Kidney capillary endothelial cell (primary cell): ENCODE data around the gene IQCN.

Source experiments
- DNase-seq: peaks from one replicate; pipeline ENCODE4 v3.0.0-alpha.2; 2018; ENCODE audit warnings: low spot score

Gene IQCN

DNA sequence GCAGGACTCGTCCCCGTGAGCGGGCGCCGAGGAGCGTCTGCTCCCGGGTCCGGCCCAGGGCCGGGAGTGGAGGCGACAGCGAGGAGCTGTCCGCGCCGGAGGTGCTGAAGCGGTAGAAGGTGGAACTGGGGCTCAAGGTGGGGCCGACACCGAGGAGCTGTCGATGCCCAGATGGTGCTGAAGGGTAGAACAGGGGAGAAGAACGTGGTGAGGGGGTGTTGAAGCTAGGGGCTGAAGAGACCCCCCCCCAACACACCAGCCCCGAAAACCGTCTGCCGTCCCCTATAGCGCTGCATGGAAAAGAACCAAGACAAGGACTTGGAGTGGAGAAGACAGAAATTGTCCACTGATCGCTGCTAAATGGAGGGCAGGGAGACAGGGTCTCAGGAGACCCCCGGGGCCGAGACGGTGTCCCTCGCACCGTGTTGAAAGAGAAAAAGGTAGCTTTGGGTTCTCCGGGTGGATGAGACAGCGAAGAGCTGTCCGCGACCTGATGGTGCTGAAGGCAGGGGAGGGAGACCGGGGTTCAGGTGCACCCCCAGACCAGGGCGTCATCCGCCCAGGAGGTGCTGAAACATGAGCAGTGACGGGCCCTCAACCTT, 40.9 kb downstream of the IQCN start:
- DNase-seq: peak; percentile 30

DNA sequence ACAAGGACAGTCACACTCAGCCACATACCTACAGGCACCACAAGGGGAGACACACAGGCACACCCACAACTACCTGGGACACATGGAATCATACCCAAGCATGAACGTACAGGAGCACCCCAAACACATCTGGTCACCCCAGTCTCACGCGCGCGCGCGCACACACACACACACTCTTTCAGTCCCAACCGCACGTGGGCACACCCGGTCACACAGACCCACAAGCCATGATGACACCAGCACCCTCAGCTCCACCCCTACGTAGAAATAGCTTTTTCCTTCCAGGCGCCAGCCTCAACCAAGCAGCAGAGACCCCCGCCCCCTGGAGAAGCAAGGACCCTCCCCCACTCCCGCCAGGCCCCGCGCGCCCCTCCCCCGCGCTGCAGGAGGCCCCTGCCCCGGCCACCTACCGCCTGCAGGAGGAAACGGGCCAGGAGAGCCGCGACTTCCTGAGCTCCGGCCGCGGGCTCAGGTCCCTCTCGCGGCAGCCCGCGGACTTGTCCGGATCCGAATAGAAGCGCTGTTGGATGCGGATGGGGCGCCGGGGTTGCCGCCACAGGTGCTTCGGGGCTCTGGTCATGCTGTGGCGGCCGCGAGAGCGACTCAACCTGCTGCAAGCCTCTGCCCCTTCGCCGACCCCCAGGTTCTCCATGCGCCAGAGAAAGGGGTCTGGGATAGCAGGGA, 41.6 kb downstream of the IQCN start:
- DNase-seq: no peak

DNA sequence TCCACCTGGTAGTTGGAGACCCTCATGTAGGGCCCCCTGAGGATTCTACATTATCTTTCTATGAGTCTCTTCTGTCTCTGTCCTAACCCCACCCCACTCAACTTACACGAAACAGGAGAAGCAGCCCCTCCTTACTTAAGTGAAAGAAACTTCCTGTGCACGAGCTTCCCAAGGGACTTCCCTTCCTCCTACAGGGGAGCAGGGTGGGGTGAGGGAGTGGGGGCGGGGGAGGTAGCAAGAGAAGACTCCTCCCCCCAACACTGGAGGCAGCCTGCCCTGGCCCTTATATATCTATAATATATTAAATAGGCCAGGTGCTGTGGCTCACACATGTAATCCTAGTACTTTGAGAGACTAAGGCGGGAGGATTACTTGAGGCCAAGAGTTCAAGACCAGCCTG, 42.5 kb downstream of the IQCN start:
- no peak for DNase-seq

DNA sequence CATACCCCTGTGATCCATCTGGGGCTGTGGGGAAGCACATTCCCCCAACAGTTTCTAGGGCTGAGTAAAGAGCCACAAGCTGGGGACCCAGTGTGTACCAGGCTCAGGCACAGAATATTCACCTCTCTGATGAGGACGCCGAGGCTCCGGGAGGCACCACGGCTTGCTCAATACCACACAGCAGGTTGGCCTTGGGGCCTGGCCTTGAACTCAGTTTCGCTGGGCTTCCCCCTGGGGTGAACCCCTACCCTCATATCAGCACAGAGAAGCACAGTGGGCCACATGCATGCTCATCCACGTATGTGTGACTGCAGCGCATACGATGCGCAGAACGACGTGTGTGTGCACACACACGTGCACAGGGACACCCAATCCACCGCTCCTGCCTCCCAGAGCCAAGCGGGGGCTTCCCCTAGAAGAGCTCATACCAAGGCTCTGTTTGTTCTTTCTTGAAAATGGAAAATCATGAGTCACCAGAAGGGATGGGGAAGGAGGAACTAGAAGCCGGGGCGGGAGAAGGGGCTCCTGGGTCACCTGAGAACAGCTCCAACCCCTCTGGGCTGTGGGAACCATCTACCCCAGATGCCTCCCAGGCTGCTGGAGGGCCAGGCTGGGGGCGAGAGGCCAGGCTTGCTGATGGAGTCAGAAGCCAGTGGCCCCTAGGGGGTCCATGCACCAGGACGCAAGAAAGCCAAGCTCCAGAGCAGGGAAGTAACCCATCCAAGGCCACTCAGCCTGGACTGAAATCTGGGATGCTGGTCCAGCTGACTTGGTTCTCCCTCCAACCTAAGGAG, 43.1 kb downstream of the IQCN start:
- no peak for DNase-seq

DNA sequence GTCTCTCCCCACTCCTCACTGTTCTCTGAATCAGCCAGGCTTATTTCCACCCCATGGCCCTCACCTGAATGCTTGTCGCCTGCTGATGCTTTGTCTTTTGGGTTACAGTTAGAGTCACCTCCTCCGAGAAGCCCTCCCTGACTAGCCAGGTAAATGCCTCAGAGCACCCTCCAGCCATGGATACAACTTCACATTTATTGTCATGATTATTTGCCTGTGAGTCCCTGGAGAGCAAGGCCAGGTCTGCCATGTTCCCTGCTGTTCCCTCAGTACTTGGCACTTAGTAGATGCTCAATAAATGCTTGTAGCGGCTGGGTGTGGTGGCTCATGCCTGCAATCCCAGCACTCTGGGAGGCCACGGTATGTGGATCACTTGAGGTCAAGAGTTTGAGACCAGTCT, 44.3 kb downstream of the IQCN start:
- no peak for DNase-seq

DNA sequence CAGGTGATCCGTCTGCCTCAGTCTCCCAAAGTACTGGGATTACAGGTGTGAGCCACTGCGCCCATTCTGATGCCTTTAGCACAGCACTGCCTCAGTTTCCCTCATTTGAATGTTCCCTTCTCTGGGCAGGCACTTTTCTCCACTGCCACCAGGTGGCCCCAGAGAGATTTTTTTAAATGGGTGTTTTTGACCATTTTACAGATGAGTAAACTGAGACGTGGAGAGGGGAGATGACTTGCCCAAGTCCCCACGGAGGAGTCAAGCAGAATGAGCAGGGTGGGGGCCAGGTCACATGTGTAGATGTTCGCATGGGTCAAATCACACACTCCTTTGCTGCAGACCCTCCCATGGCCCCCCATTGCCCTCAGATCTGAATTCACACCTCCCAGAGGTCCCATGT, 44.8 kb downstream of the IQCN start:
- no peak for DNase-seq

DNA sequence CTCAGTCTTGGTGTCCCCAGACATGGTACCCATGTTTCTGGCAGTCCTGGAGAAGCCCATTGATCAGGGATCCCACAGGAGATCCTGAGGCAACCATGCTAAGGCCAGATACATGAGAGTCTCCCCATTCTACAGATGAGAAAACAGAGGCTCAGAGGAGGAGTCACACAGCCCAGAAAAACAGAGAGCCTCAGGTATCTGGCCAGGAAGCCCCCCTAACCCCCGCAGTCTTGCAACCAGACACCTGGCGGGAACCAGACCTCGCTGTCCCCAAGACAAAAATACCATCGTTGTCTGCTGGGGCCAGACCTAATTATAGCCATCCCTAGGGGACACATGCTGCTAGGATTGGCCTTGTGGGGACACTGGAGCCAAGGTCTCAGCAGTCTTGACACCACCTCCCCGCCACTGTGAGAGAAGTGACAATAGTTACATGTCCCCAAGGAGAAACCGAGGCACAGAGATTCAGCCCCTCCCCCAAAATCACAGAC, 46.4 kb downstream of the IQCN start:
- DNase-seq: no peak

DNA sequence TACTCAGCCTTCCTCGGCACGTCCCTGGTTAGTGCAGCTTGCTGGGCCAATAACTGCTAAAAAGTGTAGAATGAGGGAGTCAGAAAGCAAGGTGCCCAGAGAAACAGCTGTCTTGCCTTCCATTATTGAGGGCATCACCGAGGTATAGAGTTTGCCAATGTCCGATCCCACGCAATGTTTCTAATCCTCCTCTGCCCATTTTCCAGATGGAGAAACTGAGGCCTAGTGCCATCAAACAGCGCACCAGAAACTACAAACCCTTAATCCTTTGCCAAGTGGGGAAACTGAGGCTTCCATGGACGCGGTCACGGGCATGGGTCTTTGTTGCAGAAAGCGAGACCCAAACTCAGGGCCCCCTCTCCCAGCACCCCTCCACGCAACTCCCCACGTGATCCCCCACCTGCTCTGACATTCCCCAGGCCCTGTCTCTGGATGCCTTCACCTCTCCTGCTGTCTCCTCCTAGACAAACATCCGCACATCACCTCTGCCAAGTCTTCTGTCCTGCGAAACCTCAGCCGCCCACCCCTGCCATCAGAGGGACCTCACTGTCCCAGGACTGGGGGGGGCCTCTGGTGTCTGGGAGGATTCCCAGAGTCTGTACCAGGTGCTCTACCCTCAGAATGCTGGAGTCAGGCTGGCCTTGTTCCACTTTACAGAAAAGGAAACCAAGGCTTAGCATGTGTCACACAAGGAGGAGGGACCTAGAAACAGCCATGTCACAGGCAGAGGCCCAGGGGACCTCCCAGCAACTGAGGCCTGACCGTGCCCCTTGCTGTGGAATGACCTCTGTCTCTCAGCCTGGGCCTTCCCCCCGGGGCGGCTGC, 47.1 kb downstream of the IQCN start:
- DNase-seq: no peak

DNA sequence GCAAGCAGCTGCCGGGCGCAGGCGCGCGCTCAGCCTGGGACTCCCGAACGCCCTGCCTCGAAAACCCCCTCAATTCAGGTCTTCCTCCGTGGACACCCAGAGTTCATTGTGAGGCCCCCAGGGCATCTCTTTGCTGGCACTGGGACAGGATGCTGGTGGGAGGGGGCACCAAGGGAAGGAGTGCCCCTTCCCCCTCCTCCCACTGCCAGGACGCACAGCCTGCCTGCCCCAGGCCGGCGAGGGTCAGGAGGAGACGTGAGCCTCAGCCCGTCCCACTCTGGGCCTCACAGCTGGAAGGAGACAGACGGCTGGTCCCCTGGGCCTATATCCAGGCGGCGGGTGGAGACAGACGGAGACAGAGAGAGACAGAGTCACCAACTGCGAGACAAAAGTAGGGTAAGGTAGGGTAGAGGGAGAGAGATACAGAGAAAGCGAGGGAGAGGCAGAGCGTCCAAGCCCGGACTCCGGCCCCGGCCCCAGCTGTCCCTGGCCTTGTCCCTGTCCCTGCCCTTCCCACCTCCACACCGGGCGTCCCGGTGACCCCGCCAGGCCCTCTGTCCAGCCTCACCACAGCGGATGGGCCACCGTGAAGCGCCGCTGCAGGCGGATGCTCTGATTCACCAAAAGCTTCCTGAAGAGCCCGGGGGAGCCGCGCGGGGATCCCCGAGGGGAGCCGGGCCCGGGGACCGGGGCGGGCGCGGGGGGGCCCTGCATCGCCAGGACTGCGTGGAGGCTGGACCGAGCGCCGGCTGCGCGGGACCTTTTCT, 48.4 kb downstream of the IQCN start, which contains the start of gene PDE4C:
Gene PDE4C (minus strand): TSS at position 737 of the 767 bp plus-strand sequence. CDS start 23 bp downstream, at position 714.
- DNase-seq: no peak

DNA sequence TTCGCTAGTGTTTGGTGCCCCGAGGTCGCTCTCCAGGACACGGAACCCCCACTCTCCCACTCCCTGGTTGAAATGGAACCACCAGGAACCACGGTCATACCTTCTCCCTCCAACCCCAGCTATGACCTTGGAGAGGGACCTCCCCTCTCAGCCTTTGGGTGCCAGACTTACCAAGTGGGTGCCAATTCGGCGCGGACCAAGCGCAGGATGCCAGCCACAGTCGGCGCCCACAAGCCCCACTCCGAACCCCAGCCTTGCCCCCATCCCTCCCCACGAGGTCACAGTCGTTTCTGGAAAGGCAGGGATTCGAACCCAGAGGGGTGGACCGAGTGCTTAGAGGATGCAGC, 48.9 kb downstream of the IQCN start:
- DNase-seq: no peak

DNA sequence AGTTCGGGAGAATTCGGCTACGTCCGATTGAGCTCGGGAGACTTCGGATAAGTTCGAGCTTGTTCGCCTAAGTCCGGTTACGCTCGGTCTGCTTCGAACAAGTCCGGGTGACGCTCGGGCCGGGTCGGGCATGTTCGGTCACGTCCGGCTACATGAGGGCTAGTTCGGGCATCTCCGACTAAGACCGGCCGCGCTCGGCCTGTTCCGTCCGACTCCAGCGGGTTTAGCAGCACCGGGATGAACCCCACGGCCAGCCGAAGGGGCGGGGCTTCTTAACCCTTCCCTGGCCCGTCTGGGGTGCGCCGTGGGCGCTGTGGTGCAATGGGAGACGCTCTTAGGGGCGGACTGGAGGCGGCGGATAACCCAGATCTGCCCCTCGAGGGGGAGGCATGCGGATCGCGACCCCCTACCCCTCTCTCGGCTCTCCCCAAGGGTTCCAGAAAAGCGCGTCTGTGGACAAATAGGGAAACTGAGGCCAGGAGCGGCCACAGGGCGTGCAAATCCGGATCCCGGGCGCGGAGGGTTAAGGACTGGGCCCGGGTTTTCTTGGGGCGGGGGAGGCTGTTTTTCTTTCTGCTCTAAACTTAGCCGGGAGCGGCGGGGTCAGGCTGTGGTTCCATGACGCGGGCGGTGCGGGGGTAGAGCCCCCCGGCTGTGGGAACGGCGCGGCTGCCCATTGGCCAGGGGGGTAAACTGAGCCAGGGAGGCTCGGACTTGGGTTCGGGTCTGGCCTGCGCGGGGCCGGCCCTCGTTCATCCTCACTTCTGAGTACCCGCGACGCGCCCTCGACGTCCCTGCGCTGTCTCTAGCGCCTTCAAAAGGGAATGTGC, 49.5 kb downstream of the IQCN start:
- DNase-seq: peak; percentile 97

DNA sequence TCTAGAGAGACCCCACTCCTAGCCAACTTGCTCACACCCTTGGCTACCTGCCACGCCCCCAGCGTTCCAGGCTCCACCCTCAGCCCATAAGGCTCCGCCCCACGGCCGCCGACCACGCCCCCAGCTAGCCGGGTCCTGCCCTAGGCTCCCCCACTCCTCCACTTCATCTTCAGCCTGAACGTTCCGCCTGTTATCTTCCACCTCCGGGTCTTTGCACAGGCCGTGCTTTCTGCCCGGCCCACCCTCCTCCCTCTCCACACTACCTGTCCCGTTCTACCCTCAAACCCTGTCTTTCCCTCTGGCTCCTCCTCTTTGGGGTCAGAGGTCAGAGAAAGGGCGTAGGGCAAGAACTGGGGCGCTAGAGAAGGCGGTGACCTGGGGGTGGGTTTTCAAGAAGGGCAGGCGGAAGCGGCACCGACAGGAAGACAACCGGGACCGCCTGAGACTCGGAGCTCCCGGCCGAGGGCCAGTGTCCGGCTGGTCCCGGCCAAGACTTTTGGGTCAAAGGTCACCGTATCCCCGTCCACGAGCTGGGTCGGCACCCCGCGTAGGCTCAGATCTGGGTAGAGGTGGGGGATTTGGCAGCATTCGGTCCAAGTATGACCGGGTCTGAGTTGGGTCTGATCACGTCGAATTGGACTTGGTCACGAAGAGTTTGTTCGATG, 50.3 kb downstream of the IQCN start:
- no peak for DNase-seq

DNA sequence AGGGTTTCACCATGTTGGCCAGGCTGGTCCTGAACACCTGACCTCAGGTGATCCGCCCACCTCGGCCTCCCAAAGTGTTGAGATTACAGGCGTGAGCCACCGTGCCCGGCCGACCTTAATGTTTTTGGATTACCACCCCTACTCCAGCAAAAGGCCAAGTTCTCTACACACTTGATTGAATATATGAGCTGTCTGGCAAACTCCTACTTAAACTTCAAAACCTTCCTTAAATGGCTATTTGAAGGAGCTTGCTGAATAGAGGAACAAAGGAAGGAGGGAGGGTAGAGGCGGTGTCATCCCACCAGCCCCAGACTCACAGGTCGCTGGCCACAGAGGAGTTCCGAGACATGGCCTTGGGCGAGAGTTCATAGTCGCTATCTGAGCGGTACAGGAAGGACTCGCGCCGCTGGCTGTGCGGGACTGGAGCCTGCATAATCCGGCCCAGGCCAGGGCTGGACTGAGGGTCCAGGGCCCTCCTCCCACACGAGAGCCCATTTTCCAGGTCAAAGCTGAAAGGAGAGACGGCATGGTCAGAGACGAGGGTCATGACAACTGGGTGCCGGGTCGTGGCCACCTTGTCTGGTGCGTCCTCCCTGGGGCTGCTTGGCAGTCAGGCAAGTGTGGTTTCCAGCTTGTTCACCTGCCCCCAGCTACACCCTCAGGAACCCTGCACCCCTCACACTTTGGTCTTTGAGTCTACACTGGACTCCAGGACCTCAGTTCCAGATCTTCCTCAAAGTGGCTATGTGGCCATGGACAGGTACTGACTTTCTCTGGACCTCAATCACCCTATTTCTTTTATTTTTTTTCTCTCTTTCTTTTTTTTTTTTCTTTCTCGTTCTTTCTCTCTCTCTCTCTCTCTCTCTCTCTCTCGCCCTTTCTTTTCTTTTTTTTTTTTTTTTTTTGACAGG, 52.2 kb downstream of the IQCN start:
- DNase-seq: no peak

DNA sequence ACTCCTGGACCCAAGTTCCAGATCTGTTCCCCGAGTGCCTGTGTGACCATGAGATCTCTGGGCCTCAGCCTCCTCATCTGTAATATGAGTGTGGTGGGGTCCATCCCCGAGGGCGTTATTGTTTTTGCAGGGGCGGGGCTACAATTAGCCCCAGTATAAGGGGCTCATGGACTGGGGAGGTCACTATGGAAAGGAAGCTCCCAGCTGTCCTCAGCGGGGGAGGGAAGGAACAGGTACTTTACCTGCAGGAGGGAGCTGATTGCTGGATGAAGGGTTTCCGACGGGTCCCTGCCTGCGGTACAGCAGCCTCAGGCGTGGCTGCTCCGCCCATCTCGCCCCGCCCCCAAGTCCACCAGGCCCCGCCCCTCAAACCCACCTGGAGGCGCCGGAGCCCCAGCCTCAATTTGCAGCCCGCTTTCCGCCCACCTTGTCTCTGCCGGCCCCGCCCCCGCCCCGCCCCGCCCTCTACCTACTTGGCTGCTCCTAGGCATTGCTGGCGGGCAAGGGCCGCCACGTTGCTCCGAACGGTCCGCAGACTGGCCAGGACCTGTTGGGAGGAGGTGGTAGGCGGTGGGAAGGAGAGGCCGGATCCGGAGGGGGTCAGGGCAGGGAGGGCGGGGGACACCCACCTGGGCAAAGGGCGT, 53.5 kb downstream of the IQCN start:
- no peak for DNase-seq

DNA sequence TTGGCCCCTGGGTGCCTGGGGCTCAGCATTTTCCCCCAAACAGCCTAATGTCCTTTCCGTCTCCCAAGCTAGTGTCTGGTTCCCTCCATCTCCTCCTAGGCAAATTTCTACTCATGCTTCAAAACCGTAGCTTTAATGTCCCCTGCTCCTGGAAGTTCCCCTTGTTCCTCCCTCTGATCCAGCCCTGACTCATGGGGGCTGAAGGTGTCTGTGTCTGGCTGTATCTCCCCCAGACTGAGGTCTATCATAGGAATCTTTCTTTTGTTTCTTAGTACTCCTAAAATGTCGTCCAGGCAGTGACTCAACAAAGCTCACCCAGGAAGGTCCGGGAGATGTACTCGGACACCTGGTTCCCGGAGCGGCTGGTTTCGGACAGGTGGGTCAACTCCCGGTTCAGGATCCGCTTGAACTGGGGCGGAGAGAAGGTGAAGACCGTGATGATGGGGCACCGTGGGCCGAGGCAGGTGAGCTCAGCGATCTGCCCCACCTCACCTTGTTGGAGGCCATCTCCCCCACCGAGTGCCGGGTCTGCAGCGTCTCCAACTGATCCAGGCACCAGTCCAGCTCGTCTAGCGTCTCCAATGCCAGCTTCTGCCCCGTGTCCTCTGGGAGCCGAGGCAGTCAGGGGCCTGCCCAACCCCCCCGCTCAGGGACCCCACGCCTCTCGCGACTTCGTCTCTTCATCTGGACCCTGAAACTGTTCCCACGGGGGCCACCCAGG, 54.2 kb downstream of the IQCN start:
- DNase-seq: no peak

DNA sequence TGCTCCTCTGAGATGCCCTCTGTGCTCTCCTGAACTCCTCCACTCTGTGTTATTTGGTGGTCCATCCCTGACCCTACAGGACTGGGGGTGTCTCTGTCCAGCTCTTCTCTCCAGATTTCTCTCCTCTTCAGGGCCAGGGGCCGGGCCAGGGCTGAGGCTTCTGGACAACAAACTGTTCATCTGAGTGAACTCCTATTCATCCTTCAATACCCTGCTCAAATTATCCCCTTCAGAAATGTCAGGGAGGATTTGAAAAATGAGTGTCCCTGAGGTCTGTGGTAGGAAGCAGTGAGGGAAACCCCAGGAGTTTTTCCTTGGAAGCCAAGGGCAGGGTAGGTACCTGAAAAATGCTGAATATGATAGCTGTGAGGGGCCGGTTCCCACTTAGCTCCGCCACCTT, 55.7 kb downstream of the IQCN start:
- DNase-seq: no peak

DNA sequence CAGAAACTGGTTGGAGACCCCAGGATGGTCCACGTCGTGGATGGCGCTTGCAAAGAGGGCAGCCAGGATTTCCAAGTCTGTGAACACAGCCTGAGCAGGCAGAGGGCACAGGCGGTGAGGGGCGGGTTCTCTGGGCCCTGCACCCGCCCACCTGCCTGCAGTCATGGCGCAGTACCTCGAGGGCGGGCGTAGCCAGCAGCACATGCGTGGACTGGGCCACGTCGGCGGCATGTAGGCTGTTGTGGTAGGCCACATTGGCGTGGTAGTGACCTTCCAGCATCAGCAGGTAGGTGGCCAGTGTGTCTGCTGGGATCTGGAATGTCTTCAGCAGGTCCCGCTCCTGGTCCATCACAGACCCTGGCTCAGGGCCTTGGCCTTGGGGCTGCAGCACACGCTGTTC, 56.1 kb downstream of the IQCN start:
- DNase-seq: no peak

DNA sequence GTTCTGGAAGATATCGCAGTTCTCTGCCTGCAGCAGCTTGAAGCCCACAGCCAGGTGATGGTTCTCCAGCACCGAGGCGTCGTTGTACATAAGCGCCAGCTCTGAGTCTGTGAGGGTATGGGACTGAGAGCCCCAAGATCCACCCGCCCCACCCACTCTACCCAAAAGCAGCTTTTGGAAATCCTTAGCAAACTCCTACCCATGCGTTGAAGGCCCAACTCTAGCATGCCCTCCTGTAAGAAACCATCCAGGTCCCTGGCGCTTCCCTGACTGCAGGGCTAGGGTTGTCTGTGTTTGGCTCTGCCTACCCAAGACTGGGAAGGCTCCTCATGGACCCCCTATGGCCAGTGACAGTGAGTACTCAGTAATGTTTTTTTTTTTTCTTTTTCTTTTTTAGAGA, 57.5 kb downstream of the IQCN start:
- DNase-seq: no peak
